Left forelimb (tissue), 1 donor: ENCODE measurements around the gene CCDC60.

ENCODE experiments used
- DNase-seq: peaks from one replicate; pipeline ENCODE4 v3.0.0-alpha.2; 2018; ENCODE audit warnings: low spot score

CCDC60 gene

GRCh38 chr12:119544765-119545625, 210.5 kb downstream of the CCDC60 start:
- DNase-seq: no peak

DNA sequence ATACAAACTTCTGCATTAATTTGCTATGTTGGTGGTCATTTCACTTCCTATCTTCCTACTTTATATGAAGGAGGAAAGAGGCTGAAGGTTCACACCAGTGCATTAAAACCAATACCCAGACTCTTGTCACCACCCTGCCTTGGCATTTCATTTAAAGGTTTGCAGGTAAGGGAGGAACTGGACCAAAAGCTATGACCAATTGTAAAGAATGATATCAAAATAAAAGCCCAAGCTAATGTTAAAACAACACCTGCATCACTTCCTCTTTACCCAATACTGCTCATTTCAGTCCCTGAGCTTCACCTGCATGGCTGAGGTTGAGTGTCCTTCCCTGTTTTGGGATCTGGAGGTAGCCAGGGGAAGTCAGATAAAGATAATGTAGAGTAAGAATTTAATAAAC, 211.8 kb downstream of the CCDC60 start:
- DNase-seq: no peak

DNA sequence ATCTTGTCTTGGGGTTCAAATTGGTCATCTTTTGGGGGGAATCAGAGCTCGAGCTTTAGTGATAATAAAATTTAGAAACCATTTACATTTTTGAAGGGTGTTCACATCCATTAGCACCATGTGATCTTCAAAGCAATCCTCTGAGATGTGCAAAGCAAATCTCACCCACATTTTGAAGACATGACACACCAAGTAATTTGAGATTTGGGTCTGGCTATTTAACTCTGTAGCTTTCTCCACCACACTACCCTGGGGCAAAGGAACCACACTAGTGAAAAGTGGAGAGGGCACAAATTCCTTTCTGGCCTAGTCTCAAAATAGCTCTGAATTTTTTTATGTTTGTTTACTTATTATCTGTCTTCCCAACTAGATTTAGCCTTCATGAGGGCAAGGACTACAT, 212.5 kb downstream of the CCDC60 start:
- no peak for DNase-seq

DNA sequence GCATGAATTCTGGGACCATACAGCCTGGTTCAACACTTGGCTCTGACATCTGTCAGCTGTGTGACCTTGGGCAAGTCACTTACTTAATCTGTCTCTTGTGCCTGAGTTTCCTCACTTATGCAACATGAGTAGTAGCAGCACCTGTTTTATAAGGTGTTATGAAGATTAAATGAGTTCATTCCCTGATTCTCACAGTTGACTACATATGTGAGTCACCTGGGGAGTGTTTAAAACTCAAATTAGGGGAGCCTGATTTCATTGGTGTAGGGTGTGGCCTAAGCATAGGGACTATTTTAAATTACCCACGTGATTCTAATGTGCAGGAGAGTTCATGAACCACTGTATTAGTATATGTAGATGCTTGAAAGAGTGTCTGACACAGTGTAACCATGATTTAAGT, 222.3 kb downstream of the CCDC60 start:
- no peak for DNase-seq

DNA sequence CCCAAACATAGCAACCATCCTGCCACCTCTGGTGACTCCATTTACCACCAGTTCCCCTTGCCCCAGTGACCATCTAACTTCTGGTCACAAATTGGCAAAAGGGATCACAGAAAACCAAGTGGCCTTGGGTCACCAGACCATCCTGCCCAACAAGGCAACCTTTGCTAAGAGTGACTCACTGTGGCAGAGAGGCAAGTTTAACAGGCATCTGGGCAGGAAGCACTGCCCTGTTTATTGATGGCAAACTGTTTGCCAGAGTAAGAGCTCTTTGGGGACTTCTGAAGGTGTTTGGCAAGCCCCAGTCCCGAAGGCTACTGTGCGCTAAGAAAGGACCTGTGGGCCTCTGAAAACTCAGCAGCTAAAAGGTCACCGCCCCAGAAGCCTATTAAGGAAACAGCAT, 230.9 kb downstream of the CCDC60 start:
- no peak for DNase-seq

- no peak for DNase-seq
Measured at GRCh38 chr12:119570771-119571170, 236.2 kb downstream of the CCDC60 start.

DNA sequence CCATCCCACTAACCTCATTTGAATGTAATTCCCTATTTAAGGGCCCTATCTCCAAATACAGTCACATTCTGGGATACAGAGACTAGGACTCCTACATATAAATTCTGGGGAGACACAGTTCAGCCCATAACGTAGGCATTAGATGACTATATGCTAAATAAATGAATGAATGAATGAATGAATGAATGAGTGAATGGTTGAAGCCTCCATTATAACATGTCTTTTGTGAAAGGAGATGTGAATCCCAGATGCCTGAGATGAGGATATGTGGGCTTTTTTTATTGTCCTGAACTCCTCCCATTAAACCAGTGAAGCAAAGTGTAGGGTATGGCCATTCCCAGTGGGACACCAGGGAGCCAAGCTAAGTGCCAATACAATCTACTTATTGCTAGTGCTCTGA, 238.6 kb downstream of the CCDC60 start:
- no peak for DNase-seq

DNA sequence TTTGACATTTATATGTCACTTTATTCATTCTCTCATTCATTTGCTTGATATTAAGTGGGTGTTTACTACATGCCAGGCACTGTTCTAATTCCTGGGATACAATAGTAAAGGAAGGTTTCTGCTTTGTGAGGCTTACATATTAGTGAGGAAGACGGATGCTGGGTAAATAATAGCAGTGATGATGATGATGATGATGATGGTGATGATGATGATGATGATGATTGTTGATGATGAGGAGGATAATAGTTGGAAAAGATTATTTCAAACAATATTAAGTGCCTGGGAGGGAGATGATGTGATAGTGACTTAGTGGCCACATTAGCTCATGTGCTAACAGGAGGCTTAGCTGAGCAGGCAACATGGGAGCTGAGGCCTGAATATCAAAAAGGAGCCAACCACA, 239.7 kb downstream of the CCDC60 start:
- DNase-seq: no peak

DNA sequence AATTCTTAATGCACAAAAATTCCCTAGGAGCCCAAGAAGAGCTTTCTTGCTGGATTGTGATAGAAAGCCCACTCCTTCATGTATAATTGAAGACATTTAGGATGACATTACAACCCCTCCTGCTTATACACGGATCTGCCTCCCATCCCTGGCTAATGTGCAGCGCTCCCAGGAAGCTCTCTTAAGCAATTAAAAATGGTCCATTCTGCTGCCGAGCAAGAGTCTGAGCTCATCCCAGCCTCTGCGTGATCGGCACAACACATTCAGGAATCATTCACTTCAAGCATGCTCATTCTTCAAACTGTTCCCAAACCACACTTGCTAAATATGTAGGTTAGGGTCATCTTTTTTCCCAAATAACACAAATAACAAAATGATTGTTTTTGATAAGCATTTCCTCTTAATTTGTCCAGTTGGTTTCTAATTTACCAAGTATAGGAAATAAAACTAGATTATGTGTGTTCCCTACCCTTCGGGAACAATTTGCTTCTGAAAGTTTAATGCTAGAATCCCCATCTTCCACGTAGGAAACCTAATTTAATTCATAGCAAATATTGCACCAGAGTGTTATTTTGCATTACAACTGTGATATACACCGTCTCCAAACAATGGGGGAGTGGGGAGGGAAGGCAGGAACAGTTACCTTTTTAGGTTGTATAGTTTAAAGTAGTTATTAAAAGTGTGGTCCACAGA, 241.7 kb downstream of the CCDC60 start:
- DNase-seq: no peak

DNA sequence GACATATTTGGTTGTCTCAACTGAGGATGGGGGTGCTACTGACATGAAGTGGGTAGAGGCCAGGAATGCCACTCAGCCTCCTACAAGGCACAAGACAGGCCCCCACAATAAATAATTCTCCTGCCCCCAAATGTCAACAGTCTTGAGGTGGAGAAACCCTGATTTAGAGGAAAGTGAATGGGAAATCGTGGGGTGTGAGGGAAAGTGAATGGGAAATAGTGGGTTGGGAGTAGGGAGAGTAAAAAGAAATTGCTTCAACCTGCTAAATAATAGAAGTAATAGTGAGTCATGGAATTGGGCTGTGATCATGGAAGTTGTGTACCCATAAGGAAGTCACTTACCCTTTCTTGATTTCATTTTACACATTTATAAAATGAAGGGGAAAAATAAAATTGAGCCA, 242.4 kb downstream of the CCDC60 start:
- no peak for DNase-seq

DNA sequence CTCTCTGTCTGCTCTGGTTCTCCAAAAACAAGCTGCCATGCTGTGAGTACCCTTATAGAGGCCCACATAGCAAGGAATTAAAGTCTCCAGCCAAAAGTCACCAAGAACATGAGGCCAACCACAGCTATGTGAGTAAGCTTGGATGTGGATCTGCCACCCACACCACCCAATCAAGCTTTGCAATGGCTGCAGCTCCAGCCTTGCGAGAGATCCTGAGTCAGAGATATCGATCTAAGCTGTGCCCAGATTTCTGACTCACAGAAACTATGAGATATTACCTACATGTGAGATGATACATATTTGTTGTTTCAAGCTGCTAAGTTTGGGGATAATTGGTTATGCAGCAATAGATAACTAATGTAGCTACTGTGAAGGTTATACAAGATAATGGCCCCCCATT, 243.6 kb downstream of the CCDC60 start:
- no peak for DNase-seq

- DNase-seq: no peak
Measured at GRCh38 chr12:119589097-119589496, 254.6 kb downstream of the CCDC60 start.

- DNase-seq: no peak
Measured at GRCh38 chr12:119589634-119590033, 255.1 kb downstream of the CCDC60 start.
